Stimulated activated naive CD8-positive, alpha-beta T cell treated with anti-CD3 and anti-CD28 coated beads, Interleukin-15, Interleukin-2, amounts not matched to agents 100 ng/mL and 50 ng/mL, for 24 hours (primary cell): ENCODE results near the gene PIGQ.
A peak's percentile ranks its signal among the peaks of the same experiment; 100 is the strongest.

ENCODE experiments used
- H3K27ac Mint-ChIP-seq: one replicate; pipeline ENCODE4 v1.8.0; 2021; ENCODE audit warnings: mild to moderate bottlenecking, mixed read lengths
- H3K27me3 Mint-ChIP-seq: one replicate; pipeline ENCODE4 v1.8.0; 2021; ENCODE audit warnings: mixed read lengths
- H3K36me3 Mint-ChIP-seq: one replicate; pipeline ENCODE4 v1.8.0; 2021; ENCODE audit warnings: low read depth, mixed read lengths
- H3K4me1 Mint-ChIP-seq: one replicate; pipeline ENCODE4 v1.8.0; 2021; ENCODE audit warnings: low read depth, mixed read lengths
- H3K4me3 Mint-ChIP-seq: one replicate; pipeline ENCODE4 v1.8.0; 2021; ENCODE audit warnings: mild to moderate bottlenecking, mixed read lengths
- H3K9me3 Mint-ChIP-seq: one replicate; pipeline ENCODE4 v1.8.0; 2021; ENCODE audit warnings: mixed read lengths

PIGQ gene

GRCh38 chr16:529012-529575 lies 40.7 kb upstream of the PIGQ start:
- peak overlapping the region; percentile 94 for H3K27ac Mint-ChIP-seq
- peaks cover 47% of the 10 kb centered on the region for H3K4me1 Mint-ChIP-seq
- no peaks in the 10 kb centered on the region for H3K27me3 Mint-ChIP-seq
- H3K9me3 Mint-ChIP-seq: no peaks in the 10 kb centered on the region
- peaks cover 4% of the 10 kb centered on the region for H3K36me3 Mint-ChIP-seq
- peak overlapping the region; percentile 92 for H3K4me3 Mint-ChIP-seq

DNA sequence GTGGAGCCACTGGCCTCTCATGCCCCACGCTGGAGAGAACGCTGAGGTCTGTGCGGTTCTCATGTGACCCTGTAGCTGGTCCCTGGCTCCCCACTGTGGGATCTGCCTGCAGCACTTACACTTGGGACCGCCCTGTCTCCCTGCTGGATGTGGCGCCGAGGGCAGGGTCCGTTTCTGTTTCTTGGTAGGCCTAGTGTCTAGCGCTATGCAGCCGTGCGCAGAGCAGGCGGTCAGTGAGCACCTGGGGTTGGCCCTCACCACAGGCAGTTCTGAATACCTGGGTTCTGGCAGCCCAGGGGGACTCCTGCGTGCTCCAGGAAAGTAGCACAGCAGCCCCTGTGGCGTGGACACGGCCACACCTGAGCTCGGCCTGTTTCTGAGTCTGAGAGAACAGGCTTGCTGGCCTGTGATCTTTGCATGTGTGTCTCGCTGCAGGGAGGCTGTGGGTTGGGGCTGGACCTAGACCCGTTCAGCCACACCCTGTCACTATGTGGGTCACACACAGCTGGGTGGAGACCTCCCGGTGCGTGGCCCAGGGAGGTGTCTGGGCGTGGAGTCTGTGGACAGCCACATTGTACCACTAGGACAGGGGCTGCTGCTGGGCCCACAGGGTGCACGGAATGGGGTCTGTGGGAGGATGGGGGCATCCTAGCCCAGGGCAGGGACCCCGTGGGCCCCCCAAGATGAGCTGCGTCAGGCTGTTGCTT lies 39.5 kb upstream of the PIGQ start:
- Mint-ChIP-seq H3K27ac (no peak overlapping the region), H3K27me3 (no peaks in the 10 kb centered on the region), H3K36me3 (peaks cover 3% of the 10 kb centered on the region)

GRCh38 chr16:531494-532125 lies 38.2 kb upstream of the PIGQ start:
- H3K4me3 Mint-ChIP-seq: no peak overlapping the region
- no peaks in the 10 kb centered on the region for H3K9me3 Mint-ChIP-seq
- no peaks in the 10 kb centered on the region for H3K27me3 Mint-ChIP-seq
- H3K27ac Mint-ChIP-seq: no peak overlapping the region
- no peaks in the 10 kb centered on the region for H3K36me3 Mint-ChIP-seq
- peaks cover 22% of the 10 kb centered on the region for H3K4me1 Mint-ChIP-seq

More for the DNA sequence above, 39.5 kb upstream of the PIGQ start:
- Mint-ChIP-seq H3K4me1 (peaks cover 35% of the 10 kb centered on the region), H3K9me3 (no peaks in the 10 kb centered on the region), H3K4me3 (peak overlapping the region; percentile 92)

GRCh38 chr16:533391-534123 lies 36.2 kb upstream of the PIGQ start:
- no peak overlapping the region for H3K27ac Mint-ChIP-seq
- no peak overlapping the region for H3K4me3 Mint-ChIP-seq
- H3K27me3 Mint-ChIP-seq: no peaks in the 10 kb centered on the region
- peaks cover 20% of the 10 kb centered on the region for H3K4me1 Mint-ChIP-seq
- no peaks in the 10 kb centered on the region for H3K9me3 Mint-ChIP-seq
- H3K36me3 Mint-ChIP-seq: no peaks in the 10 kb centered on the region

DNA sequence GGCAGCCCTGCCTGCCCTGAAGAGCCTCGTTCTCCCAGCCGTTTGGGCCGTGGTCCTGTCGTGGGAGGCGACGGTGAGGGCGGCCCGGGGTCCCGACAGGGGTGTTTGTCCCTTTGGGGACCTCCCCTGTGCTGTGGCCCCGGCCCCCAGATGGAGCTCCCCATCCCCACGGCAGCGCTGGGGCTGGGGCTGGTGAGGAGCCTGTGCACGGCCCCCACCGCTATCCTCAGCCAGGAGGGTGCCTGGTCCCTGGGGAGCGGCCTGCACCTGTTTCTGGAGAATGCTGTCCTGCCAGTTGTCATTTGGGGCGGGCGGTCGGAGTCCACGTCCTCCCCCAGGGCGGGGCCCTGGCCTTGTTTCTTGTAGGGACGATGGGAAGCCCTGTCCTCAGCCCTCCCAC lies 35.6 kb upstream of the PIGQ start:
- Mint-ChIP-seq H3K36me3 (peaks cover 4% of the 10 kb centered on the region), H3K27me3 (no peaks in the 10 kb centered on the region), H3K4me3 (no peak overlapping the region), H3K4me1 (peaks cover 16% of the 10 kb centered on the region), H3K27ac (no peak overlapping the region), H3K9me3 (no peaks in the 10 kb centered on the region)

DNA sequence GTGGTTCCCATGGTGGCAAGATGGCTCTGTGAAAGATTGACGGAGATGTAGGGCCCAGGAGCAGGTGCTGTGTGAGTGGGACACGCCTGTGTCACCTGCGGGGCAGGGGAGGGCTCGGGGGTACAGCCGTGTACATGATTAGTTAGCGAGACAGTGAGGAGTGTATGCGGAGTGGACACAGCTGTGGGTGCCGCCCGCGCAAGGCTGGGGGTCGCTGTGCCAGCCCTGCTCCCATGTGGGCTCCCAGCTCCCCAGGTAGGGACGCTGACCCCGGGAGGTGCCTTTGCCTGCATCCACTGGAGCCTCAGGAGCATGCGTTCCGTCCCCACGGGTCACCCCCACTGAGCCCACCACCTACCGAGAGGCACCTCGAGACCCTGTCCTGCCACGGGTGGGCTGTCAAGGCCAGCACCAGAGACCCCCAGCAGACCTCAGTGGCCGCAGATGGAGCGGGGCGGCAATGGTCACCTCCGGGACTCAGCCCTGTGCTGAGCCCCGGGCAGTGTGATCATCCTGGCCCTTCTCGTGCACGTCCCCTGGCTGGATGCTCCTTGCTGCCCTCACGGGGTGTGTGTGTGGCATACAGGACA lies 34.8 kb upstream of the PIGQ start:
- Mint-ChIP-seq H3K36me3 (peaks cover 4% of the 10 kb centered on the region), H3K4me1 (peaks cover 9% of the 10 kb centered on the region), H3K27ac (no peak overlapping the region), H3K27me3 (no peaks in the 10 kb centered on the region), H3K4me3 (no peak overlapping the region), H3K9me3 (no peaks in the 10 kb centered on the region)

DNA sequence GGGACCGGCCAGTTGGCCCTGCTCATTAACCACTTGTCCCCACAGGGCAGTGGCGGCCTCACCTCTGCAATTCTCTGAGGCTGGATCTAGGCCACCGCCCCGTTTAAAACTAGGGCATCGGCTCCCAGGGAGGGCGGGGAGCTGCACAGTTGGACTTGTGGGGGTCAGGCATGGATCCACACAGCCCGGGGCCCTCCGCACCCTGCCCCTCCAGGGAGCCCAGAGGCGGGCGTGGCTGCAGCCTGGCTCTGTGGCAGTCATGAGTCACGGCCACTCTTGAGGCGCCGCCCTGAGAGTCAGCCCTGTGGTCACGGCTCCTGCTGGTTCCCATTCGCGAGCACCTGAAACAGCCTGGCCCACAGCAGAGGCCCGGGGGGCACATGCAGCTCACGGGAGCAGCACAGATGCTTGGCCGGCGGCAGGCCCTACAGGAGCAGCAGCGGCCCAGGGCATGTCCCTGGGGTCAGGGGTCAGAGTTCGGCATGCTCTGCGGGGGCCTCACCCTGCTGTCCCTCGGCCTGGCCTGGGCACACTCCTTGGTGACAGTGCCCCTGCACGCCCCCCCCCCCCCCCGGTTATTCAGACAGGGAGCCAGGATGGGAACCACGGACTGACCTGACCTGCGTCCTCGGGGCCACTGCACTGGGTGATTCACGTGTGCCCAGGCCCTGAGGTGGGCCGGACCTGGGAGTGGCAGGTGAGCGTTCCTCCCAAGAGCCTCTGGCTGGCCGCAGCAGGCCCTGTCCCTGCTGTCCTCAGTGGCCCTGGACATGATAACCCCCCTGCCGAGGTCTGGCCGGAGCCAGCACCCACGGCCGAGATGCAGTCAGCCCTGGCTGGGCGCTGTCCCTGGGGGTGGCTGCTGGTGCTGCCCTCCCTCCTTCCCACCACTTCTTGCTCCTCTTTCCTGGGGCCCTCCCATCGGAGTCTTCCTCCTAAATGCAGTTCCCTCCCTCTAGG lies 34.0 kb upstream of the PIGQ start:
- H3K4me3 Mint-ChIP-seq: no peak overlapping the region

DNA sequence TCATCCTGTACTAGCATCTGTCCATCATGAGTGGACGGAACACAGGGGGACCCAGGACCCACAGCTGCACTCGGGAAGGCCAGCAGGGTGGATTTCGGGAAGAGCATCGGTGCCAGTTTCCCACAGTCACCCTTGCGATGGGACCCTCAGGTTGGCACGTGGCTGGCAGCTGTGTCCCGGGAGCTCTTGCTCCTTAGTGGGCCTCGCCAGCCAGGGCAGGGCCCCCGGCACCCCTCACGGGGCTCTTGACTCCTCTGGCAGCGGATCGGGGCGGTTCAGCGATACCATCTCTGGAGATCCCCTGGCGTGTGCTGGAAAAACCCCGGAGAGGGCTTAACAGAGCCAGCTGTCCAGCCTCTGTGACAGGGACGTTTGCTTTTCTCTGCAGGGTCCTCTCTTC lies 33.0 kb upstream of the PIGQ start:
- Mint-ChIP-seq H3K9me3 (no peaks in the 10 kb centered on the region), H3K36me3 (peaks cover 4% of the 10 kb centered on the region), H3K27me3 (no peaks in the 10 kb centered on the region), H3K4me1 (no peaks in the 10 kb centered on the region), H3K27ac (no peak overlapping the region), H3K4me3 (no peak overlapping the region)

More for the DNA sequence above, 34.0 kb upstream of the PIGQ start:
- H3K36me3 Mint-ChIP-seq: peaks cover 4% of the 10 kb centered on the region
- no peak overlapping the region for H3K27ac Mint-ChIP-seq
- no peaks in the 10 kb centered on the region for H3K9me3 Mint-ChIP-seq
- no peaks in the 10 kb centered on the region for H3K27me3 Mint-ChIP-seq
- peaks cover 1% of the 10 kb centered on the region for H3K4me1 Mint-ChIP-seq

DNA sequence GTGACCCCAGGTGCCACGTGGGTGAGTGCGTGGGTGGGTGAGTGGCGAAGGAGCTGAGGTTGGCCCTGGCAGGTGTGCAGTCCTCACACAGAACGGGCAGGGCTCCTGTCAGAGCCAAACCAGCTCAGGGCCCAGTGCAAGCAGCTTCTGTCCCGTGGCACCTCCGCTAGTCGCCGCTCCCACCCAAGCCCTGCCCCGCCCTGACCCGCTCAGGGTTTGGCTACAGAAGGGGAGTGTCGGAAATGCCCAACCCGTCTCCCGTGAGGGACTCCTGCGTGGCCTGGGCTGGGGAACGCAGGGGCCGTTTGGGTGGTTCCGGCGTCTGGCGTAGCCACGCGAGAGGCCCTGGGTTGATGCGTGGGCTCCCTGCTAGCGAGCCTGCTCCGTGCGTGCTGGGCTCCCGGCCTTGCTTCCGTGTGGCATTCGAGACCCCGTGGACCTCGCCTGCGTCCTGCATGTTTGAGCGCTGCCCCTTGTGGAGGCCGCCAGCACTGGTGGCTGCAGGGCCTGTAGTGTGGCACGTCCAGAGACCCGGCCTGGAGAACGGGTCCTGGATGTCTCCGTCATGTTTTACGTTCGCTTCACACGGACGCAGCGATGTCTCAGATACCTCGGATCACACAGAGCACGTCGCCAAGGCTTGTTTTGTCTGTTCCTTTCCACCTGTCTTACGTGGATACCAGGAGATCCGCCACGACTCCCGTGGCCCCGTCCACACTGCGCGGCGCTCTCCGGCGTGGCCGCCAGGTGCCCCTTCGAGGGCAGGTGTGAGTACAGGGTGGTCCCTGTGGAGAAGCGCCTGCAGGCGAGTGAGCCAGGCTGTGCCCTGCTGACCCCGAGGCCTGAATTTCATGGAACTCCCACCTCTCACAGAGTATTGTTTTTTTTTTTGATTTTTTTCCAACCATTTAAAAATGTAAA lies 32.1 kb upstream of the PIGQ start:
- Mint-ChIP-seq H3K4me3 (no peak overlapping the region), H3K36me3 (peaks cover 4% of the 10 kb centered on the region), H3K9me3 (no peaks in the 10 kb centered on the region), H3K27ac (no peak overlapping the region), H3K27me3 (no peaks in the 10 kb centered on the region), H3K4me1 (no peaks in the 10 kb centered on the region)

DNA sequence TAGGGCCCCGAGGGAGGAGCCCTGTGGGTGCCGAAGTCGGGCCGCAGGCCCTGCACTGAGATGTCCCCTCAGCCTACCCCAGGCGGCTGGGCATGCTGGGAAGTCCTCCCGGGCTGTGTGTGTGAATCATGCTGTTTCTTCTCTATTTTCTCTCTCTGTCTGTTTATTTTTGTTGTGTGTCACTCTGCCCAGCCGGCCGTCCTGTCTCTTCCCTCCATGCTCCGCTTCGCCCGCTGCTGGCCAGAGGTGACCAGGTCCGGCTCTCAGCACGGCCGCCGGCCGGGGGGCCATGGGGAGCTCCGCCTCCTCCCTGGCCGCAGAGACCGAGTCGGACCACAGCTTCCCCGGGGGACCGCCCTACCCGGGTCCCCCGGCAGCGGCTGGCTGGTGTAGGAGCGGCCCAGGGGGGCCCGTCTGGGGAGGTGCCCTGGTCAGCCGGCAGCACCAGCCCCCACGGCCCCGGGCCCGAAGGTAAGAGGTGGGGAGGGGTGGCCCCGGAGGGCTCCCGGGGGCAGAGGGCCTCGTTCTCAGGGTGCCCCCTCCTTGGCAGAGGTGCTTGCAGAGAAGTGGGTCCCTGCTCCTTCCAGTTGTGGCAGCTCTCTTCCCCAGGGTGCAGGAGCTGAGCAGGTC lies 29.8 kb upstream of the PIGQ start:
- no peaks in the 10 kb centered on the region for H3K9me3 Mint-ChIP-seq
- no peaks in the 10 kb centered on the region for H3K4me1 Mint-ChIP-seq
- no peak overlapping the region for H3K27ac Mint-ChIP-seq
- no peak overlapping the region for H3K4me3 Mint-ChIP-seq
- H3K36me3 Mint-ChIP-seq: peaks cover 4% of the 10 kb centered on the region
- H3K27me3 Mint-ChIP-seq: no peaks in the 10 kb centered on the region

GRCh38 chr16:540645-541340 lies 29.0 kb upstream of the PIGQ start:
- no peaks in the 10 kb centered on the region for H3K4me1 Mint-ChIP-seq
- H3K9me3 Mint-ChIP-seq: no peaks in the 10 kb centered on the region
- H3K36me3 Mint-ChIP-seq: peaks cover 4% of the 10 kb centered on the region
- no peak overlapping the region for H3K4me3 Mint-ChIP-seq
- H3K27me3 Mint-ChIP-seq: no peaks in the 10 kb centered on the region
- no peak overlapping the region for H3K27ac Mint-ChIP-seq

DNA sequence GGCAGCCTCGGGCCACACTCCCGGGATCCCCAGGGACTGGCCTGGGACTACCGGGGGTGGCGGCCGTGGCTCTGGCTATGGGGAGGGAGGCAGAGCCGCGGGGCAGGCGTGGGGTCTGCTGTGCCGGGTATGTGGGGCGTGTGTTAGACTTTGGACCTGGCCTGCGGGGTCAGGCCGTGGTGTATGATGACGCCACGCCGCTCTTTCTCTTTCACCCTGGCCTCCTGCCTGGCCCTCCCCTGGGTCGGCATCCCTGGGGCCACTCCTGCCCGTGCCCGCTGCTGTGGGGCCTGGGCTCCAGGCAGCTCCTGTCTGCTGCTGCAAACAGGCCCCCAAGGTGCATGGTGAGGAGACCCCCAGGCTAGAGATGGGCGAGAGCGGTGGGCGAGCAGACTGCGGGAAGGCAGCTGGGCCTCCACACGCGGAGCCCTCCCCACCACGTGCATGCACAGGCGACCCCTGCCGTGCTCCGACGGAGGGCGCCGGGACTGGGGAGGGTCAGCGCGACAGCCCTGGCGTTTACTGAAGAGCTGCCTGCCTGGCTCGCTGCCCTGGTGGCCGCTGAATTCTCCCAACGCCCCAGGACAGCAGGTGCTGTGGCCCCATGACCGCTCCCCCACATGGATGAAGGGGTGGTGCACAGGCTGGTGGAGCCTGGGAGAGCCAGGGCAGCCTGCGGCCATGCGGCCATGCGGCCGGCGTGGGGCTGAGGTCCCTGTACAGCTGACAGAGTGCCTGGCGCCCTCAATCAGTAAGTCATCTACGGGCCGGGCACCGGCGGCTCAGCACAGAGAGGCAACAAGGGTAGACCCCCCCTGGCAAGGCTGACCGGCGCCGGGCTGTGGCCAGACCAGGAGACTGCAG lies 26.2 kb upstream of the PIGQ start:
- no peak overlapping the region for H3K4me3 Mint-ChIP-seq

More for the DNA sequence above, 26.2 kb upstream of the PIGQ start:
- no peaks in the 10 kb centered on the region for H3K27me3 Mint-ChIP-seq
- no peak overlapping the region for H3K27ac Mint-ChIP-seq
- no peaks in the 10 kb centered on the region for H3K9me3 Mint-ChIP-seq
- H3K36me3 Mint-ChIP-seq: peaks cover 4% of the 10 kb centered on the region
- no peaks in the 10 kb centered on the region for H3K4me1 Mint-ChIP-seq
